Activated CD4-positive, alpha-beta T cell treated with anti-CD3 and anti-CD28 coated beads, Interleukin-2, Interleukin-4, amounts not matched to agents 100 ng/mL and 50 ng/mL, durations not matched to agents 16 hours and 8 hours (primary cell): ENCODE data around the gene UBE2Q2.
"Not testable (repeated sequence)": the region's sequence is repeated elsewhere in the genome, so short reads cannot be mapped to it uniquely, and the experiment has no call there.

Experiments used
- DNase-seq: peaks from one replicate; pipeline ENCODE4 v3.0.0-alpha.2; 2020; ENCODE audit warnings: low spot score

Gene UBE2Q2

DNA sequence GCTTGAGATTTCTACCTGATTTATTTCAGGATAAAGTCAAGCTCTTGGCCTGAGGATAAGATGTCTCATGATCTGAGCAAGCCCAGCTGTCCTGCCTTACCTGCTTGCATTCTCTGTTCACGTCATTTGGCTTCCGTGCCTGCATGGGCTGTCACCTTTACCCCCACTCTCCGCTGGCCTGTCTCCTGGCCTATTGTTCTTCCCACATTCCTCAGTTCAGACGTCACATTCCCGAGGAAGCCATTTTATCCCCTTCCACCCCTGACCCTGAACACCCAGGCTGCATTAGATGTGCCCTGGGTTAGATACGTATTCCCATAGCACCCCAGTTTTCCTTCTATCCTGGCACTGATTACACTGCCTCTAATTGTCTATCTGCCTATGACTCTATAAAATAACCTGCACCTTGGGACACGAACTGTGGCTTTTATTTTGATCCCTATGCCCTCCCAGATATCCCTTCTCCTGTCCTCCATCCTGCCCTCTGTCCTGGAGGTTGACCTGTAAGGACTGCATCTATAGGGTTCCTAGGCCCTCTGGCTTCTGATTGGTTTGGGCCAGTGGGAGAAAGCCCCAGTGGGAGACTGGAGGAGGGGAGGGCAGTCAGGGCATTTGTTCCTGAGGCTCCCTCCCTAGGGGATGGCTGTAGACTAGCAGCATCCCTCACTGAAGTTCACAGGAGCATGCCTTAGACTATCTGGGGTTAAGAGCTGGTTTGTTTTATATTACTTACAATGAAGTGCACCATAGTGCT lies 19.2 kb upstream of the UBE2Q2 start:
- DNase-seq: no peak

DNA sequence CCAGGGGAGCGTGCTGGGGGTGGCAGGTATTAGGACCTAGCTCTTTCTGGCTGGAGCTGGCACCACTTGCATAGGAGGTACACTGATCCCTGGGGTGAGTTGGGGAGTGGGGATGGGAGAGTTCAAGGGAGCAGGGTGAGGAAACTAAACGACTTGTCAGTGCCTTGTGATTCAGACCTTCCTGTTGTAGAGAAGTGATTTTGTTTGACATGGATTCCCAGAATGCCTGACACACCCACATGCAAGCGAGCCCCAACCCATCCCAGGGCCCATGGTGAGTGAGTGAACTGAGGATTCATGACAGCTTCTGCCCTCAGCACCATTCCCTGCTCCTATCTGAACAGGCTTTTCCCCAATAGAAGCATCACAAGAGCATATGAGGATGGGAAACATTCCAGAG lies 15.6 kb upstream of the UBE2Q2 start:
- no peak for DNase-seq

- DNase-seq: no peak
These were observed 14.8 kb upstream of the UBE2Q2 start for GRCh38 chr15:75828429-75828828.

DNA sequence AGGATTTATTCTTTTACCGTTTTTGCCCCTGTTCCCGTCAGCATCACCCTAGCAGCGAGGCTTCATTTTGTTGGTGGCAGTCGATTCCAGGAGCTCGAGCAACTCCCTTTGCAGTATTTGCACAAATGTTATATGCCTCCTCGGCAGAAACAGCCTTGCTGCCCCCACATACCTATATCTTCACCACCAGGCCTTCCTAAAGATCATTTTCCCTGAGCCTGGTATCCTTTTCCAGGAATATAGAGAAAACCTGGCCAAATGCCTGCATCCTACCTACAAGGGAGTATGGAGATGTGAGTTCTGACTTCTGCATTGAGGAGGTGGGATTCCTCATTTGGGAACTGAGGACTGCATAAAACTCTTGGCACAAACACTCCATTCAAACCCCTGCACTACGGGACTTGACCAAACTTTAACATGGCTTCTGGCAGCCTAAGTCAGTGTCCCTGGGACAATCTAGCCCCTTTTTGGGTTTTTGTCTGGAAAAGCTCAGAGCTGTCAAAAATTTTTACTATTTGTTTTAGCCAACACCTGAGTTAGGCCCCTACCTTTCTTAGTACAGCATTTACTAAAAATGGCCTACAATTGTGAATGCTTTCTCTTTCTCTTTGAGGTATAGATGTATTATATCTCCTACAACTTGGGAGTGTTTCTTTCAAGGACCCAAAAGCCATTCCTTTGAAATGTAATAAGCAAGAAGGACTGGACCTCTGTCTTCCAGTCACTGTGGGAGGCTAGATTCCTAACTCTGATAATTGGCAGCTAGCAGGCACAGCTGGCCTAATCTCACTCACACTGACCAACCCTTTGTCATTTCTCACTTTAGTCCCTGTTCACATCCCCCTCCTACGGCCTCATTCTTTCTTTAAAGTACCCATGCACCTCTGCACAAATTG lies 12.1 kb upstream of the UBE2Q2 start:
- no peak for DNase-seq

GRCh38 chr15:75831806-75832102 lies 11.5 kb upstream of the UBE2Q2 start:
- DNase-seq: no peak

- no peak for DNase-seq
These were observed 11.1 kb upstream of the UBE2Q2 start for GRCh38 chr15:75832114-75832513.

- DNase-seq: no peak
These were observed 9.2 kb upstream of the UBE2Q2 start for GRCh38 chr15:75834021-75834420.

GRCh38 chr15:75835990-75836958 lies 7.0 kb upstream of the UBE2Q2 start:
- no peak for DNase-seq

GRCh38 chr15:75836959-75837334 lies 6.3 kb upstream of the UBE2Q2 start:
- peak; percentile 95 for DNase-seq

GRCh38 chr15:75840659-75841058 lies 2.6 kb upstream of the UBE2Q2 start:
- no peak for DNase-seq

DNA sequence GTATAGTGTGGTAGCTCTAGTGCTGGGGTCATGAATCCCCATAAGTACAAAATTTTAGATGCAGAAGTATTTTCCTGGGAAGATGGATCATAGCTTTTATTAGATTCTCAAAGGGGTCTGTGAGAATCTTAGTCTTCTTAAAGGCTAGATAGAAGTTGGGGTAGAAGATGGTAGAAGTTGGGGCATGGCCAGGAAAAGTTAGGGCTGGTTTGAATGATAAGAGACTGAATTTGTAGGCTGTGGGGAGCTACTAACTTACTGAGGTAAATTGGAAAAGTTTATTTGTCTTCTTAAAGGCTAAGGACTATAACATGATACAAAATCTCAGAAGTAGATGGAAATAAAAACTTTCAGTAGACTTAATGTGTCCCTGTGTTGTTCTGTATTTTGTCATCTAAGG lies 1.6 kb upstream of the UBE2Q2 start:
- DNase-seq: no peak

DNA sequence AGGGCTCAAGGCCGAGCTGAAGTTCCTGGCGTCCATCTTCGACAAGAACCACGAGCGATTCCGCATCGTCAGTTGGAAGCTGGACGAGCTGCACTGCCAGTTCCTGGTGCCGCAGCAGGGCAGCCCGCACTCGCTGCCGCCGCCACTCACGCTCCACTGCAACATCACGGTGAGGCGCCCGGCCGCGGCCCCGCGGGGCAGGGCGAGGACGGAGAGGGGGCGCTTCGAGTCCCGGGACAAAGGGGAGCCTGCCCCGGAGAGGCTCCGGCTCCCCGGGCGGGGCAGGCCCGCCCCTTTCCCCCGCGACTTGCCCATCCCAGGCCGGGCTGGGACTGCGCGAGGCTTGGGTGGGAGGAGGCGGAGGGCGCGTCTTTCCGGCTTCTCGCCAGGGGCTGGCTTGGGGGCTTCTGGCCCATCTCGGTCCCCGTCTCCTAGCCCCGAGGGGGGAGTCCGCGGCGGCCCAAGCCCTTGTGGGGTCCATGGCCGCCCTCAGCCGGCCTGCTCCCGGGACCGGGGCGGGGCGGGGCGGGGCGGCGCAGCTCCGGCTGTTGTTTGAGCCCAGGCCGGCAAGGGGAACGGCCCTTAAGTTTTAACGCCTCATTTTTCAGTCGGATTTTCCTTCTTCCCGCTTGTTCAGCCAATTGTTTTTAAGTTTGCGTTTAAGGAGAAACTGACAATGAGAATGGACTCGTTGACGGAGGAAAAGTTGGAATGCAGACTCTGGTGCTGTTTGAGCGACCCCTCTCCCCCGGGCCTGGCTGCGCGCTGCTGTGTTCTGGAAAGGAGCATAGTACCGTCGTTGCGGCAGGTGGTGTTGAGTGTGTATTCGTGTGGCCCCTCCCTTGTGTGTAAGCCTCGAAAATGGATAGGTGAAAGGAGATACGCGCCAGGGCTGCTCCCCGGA lies 683 bp downstream of the UBE2Q2 start:
- peak; percentile 40 for DNase-seq

- no peak for DNase-seq
These were observed 1.5 kb downstream of the UBE2Q2 start for GRCh38 chr15:75844629-75845335.

DNA sequence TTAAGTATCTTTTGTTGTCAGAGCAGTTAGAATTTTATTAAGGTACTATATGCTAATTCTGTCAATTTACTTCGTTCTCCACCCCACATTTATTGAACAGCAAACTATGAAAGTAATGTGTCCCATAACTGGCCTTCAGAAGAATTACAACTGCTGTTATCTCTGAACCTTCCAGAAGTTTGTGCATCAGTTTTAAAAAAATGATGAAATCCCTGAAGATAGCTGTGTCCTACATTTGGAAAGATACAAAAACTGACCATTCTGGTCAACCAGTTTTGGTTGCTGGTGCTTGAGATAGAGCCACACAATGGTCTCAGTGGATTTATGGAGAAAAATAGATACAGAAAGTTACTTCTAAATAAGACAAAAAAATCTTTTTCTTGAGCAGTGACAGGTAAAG lies 5.9 kb downstream of the UBE2Q2 start:
- DNase-seq: no peak

DNA sequence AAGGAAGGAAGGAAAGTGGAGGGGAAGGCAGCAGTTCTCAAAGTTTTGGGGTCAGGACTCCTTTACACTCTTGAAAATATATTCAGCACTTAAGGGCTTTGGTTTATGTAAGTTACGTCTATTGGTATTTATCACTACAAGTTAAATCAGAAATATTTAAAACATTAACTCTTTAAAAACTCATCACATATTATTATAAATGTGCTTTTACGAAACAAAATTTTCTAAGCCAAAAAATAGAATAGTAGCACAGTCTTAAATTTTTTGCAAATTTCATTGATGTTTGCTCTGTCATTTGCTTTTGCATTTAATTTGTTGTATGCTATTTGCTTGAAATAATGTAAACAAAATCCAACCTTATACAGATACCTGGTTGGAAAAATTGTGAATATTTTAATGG lies 7.5 kb downstream of the UBE2Q2 start:
- no peak for DNase-seq

- DNase-seq: not testable (repeated sequence)
These were observed 8.3 kb downstream of the UBE2Q2 start for GRCh38 chr15:75851566-75851965.

DNA sequence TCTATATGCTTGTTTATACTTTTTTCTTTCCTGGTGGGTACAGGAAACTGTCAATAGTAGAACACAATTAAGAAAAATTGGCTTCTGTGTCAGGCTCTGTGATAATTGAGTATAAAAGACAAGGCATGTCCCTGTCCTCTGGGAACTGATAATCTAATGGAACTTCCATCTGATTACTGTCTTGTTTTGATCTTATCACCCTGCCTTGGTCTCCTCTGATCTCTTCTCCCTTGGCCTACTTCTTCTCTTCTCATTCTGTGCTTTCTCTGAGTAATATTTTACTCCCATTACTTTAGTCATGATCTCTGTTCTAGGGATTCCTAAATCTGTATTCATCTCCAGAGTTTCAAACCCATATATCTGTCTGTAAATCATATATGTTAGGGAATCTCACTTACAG lies 14.6 kb downstream of the UBE2Q2 start:
- DNase-seq: no peak

GRCh38 chr15:75861750-75862402 lies 18.6 kb downstream of the UBE2Q2 start:
- no peak for DNase-seq

DNA sequence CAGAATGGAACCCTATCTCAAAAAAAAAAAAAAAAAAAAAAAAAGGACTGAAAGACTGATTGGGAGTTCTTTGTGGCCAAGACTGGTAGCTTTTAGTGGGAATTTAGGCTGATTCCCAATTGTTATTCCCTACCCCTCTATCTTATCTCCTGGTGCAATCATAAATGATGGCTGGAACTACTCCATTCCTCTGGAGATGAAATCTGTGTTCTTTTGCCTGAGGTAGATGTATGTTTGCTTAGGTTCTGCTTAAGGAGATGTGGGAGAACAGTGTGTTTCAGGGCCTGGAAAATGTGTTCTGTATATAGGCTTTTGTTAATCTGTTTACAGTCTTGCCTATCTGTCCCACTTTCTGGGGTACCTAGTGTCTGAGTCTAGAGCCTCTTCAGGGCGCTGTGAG lies 19.5 kb downstream of the UBE2Q2 start:
- no peak for DNase-seq
